ENCODE results near the gene USP16.

Gene USP16

DNA sequence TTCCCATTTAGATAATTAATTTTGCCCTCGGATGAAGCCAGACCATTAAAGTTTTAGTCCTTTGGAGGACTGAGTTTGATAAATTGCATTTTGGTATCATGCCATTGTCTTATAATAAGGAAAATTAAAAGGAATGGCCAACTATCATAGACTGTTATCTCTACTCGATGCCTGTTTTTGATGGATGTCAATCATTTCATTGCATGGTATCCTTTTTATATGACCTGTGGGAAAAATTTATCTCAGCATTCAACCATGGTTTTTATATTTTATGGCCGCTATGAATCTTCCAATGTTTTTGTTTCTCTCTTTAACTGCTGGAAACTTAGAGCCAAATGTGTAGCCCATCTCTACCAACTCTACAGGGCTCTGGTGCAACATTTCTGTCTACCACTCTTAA is 58.8 kb downstream of the USP16 start:
- no peak for DNase-seq (ENCODE audit: low spot score)

DNA sequence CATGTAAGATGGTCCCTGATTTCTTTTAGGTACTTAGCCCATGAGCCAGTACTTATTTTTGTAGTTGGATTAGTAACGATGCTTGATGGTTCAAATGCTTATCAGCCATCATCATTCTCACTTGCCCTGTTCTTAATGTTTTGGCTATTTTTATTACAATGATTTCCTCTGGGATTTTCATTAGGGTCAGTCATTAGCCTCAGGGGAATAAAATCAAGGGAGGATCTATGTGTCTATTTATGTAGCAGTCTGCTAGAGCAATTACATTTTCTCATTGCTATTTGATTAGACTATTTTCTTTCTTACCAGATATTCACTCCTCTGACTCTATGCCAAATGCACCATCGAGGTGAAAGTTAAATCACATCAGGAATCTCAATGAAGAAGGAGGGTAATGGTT is 59.9 kb downstream of the USP16 start:
- DNase-seq (ENCODE audit: low spot score) = no peak

DNA sequence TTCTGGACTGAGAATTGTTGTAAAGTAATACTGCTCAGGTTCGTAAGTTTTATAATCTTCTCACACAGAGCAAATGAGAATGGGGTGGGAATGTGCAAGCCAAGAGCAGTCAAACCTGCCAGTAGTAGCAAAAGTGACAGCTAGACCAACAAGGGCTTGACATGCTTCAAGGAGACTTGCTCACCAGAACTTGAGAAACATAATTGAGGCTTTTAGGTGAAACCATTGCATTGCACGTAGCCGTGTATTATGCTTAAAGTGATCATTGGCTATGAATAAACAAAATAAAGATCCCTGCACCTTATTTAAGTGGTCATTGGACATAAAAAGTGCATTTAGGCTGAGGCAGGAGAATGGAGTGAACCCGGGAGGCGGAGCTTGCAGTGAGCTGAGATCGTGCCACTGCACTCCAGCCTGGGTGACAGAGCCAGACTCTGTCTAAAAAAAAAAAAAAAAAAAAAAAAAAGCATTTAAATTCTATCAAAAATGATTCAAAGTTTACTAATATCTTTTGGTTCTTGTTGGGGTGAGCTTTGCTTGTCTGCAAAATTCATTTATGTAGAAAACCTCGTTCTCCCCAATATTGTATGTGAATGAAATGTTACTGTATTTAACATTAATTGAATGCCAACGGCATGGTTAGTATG is 60.8 kb downstream of the USP16 start:
- no peak for DNase-seq (ENCODE audit: low spot score)

- DNase-seq (ENCODE audit: low spot score) = no peak
These were observed 66.6 kb downstream of the USP16 start for GRCh38 chr21:29091033-29091432.

DNA sequence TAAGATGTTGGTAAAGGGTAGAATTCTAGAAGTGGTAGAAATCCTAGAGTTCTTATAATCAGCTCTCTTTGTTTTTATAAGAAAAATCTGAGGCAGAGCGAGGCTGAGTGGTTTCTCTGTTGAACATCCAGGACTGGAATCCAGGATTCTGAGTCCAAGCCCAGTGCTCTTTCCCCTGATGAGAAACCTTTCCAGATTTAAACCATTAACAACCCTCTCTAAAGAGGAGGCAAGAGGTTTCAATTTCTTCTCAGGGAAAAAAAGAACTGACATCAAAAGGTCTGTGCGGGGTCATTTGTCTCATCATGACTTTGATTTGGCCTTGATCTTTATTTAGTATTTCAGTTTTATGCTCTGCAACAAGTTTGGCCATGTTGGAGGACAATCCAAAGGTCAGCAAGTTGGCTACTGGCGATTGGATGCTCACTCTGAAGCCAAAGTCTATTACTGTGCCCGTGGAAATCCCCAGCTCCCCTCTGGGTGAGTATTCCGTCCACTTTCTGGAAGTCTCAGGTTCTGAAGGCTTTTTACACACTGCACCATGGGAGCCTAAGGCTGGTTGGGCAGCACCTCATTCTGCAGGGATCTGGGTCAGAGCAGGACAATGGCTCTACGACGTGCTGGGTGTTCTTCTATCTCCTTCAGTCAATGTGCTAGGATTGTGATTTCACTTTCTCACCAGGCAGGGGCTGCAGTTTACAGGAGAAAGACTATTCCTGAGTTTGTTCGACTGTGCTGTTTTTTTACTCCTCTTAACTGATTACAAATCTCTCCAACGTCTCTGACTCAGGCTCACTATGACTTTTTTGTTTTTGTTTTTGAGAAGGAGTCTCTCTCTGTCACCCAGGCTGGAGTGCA is 67.9 kb downstream of the USP16 start:
- no peak for DNase-seq (ENCODE audit: low spot score)

DNA sequence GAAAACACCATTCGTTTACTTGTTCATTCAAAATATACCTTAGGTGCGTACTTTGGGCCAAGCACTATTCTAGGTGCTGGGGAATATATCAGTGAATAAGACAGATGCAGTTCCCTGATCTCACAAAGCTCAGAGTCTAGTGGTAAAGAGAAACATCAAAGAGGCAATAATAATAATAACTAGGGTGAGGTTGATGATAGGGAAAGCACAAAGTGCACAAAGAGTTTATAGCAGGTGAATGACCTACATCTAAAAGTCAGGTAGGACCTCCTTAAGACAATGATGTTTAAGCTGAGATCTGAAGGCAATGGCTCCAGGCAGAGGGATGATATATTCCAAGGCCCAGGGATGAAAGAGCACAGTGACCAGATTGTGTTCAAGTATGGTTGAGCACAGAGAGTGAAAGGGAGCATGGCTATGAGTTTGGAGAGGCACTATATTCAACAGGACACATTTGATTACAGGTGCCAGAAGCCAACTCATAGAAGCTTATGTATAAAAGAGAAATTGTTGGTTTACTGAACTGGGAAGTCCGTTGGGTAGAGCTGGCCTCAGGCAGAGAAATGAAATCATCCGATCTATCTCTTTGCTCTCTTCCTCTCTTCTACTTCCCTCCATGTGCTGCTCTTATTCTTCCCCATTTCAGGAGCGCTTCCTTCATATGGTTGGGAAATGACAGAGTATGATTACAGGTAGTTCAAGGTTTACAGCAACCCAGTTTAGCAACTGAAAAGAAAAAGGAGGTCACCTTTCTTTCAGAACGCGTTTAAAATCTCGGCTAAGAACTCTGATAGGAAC is 71.9 kb downstream of the USP16 start:
- no peak for DNase-seq (ENCODE audit: low spot score)

GRCh38 chr21:29098156-29098555 is 73.7 kb downstream of the USP16 start:
- DNase-seq (ENCODE audit: low spot score) = no peak

GRCh38 chr21:29102791-29103257 is 78.4 kb downstream of the USP16 start:
- no peak for DNase-seq (ENCODE audit: low spot score)

All from HuH-7 (cell line).